ENCODE results near the gene ULBP3. TPM values are rescaled to one million over a fixed set of nuclear protein-coding genes. Genes with fewer than 3 reads are reported as not detected.

ULBP3 gene
- total RNA-seq, 1 donor, result 11.2 TPM

DNA sequence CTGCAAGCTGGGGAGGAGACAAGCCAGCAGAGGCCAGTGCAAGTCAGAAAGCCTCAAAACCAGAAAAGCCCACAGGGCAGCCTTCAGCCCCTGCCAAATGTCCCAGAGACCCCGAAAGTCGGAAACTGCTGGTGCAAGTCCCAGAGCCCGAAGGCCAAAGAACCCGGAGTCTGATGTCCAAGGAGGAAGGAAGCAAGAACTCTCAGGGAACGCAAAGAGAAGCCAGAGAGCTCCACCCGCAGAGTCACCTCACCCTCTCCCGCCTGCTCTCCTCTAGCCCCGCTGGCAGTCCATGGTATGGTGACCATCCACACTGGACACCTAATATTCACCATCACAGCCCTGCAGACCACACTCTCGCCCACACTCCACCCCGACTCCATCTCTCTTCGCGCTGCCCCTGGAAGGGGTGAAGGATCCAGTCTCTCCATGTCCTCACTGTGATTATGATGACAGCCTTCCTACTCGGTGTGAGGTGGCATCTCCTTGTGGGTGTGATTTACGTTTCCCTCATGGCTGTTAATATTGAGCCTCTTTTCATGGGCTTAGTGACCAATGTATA, 10.6 kb downstream of the ULBP3 start:
- Histone ChIP-seq H3K27ac (ENCODE audit: low read depth, low read length) (no peak overlapping the region), H4K20me1 (ENCODE audit: insufficient read depth, low read length) (no peaks in the 10 kb centered on the region), H3K27me3 (ENCODE audit: insufficient read depth, low read length) (peaks cover 31% of the 10 kb centered on the region), H3K4me3 (ENCODE audit: insufficient read depth, low read length) (no peak overlapping the region), H3K79me2 (ENCODE audit: insufficient read depth, low read length) (no peaks in the 10 kb centered on the region), H3K4me1 (ENCODE audit: insufficient read depth, low read length) (no peaks in the 10 kb centered on the region), H2AFZ (ENCODE audit: low read length) (no peak overlapping the region), H3K4me2 (ENCODE audit: insufficient read depth, low read length) (no peak overlapping the region), H3K9me3 (ENCODE audit: low read depth, low read length) (no peaks in the 10 kb centered on the region), H3K36me3 (ENCODE audit: insufficient read depth, low read length) (peaks cover 5% of the 10 kb centered on the region)
- TF ChIP-seq, protein P1, sequence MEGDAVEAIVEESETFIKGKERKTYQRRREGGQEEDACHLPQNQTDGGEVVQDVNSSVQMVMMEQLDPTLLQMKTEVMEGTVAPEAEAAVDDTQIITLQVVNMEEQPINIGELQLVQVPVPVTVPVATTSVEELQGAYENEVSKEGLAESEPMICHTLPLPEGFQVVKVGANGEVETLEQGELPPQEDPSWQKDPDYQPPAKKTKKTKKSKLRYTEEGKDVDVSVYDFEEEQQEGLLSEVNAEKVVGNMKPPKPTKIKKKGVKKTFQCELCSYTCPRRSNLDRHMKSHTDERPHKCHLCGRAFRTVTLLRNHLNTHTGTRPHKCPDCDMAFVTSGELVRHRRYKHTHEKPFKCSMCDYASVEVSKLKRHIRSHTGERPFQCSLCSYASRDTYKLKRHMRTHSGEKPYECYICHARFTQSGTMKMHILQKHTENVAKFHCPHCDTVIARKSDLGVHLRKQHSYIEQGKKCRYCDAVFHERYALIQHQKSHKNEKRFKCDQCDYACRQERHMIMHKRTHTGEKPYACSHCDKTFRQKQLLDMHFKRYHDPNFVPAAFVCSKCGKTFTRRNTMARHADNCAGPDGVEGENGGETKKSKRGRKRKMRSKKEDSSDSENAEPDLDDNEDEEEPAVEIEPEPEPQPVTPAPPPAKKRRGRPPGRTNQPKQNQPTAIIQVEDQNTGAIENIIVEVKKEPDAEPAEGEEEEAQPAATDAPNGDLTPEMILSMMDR (IDR thresholded peaks at IDR 0.05; ENCODE audit: extremely low read depth, low read depth, low read length), result no peak
- no peak for DNase-seq (ENCODE audit: insufficient read length, low spot score, missing footprints)

DNA sequence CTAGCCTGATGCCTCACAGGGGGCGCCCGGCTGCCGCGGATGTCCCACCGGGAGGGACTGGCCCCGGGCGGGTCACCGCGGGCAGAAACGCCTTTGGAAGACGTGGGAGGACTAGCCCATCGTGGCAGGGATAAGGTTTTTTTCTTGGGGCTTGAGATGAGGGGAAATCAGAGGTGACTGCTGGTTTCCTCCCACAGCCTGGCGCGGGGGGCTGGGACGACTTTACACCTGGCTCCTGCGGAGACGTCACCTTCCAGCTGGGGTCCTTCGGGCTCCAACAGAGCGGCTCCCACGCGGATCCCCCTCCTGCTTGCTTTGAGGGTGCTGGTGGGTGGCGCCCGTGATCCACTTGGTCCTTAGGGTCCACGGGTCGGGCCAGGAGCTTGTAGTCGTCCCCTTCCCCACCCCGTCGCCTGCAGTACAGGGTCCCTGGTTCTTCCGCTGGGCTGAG, 11.4 kb downstream of the ULBP3 start:
- Histone ChIP-seq H3K4me2 (ENCODE audit: insufficient read depth, low read length) (no peak overlapping the region), H3K4me3 (ENCODE audit: insufficient read depth, low read length) (no peak overlapping the region), H4K20me1 (ENCODE audit: insufficient read depth, low read length) (no peaks in the 10 kb centered on the region), H3K4me1 (ENCODE audit: insufficient read depth, low read length) (no peaks in the 10 kb centered on the region), H3K27ac (ENCODE audit: low read depth, low read length) (no peak overlapping the region), H3K36me3 (ENCODE audit: insufficient read depth, low read length) (peaks cover 4% of the 10 kb centered on the region), H3K9me3 (ENCODE audit: low read depth, low read length) (no peaks in the 10 kb centered on the region), H3K79me2 (ENCODE audit: insufficient read depth, low read length) (no peaks in the 10 kb centered on the region), H3K27me3 (ENCODE audit: insufficient read depth, low read length) (peaks cover 36% of the 10 kb centered on the region), H2AFZ (ENCODE audit: low read length) (no peak overlapping the region)
- DNase-seq (ENCODE audit: insufficient read length, low spot score, missing footprints), result no peak
- TF ChIP-seq, protein P1 (IDR thresholded peaks at IDR 0.05; ENCODE audit: extremely low read depth, low read depth, low read length), result no peak

DNA sequence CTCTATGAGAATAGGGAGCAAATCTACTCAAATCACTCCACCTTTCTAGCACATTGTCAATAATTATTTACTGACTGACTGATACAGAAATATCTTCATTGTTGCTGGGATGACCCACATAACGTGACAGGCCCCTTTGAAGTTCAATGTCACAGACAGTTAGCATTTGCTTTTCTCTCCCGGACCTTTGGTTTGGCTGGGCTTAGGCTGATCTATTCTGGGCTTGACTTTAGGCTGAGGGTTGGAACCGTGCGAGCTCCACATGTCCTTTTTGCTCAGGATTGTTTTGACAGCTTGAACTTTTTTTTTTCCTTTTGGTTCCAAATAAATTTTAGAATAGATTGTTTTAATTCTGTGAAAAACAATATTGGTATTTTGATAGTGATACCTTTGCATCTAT, 12.0 kb downstream of the ULBP3 start:
- H4K20me1 ChIP-seq (ENCODE audit: insufficient read depth, low read length), result no peaks in the 10 kb centered on the region
- no peaks in the 10 kb centered on the region for H3K9me3 ChIP-seq (ENCODE audit: low read depth, low read length)
- H3K36me3 ChIP-seq (ENCODE audit: insufficient read depth, low read length), result no peaks in the 10 kb centered on the region
- DNase-seq (ENCODE audit: insufficient read length, low spot score, missing footprints), result no peak
- H3K27ac ChIP-seq (ENCODE audit: low read depth, low read length), result no peak overlapping the region
- H3K4me2 ChIP-seq (ENCODE audit: insufficient read depth, low read length), result no peak overlapping the region
- H3K79me2 ChIP-seq (ENCODE audit: insufficient read depth, low read length), result no peaks in the 10 kb centered on the region
- no peaks in the 10 kb centered on the region for H3K4me1 ChIP-seq (ENCODE audit: insufficient read depth, low read length)
- TF ChIP-seq, protein P1 (IDR thresholded peaks at IDR 0.05; ENCODE audit: extremely low read depth, low read depth, low read length), result no peak
- H3K27me3 ChIP-seq (ENCODE audit: insufficient read depth, low read length), result peaks cover 42% of the 10 kb centered on the region
- H3K4me3 ChIP-seq (ENCODE audit: insufficient read depth, low read length), result no peak overlapping the region
- H2AFZ ChIP-seq (ENCODE audit: low read length), result no peak overlapping the region

DNA sequence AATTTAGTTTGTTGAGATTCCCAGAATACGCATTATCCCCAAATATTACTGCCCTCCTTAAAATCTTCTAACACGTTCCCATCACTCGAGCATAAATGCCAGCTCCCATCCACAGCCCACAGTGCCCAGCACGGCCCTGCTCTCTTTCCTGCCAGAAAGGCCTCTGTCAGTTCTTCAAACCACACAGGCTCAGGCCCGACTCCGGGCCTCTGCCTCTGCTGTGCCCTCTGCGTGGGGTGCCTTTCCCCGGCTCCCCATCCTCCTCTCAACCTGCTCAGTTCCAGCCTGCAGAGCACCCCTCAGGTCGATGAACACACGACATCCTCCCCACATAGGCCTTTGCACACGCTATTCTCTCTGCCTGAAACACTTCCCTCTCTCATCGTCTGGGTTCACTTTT, 12.8 kb downstream of the ULBP3 start:
- Histone ChIP-seq H2AFZ (ENCODE audit: low read length) (no peak overlapping the region), H3K4me1 (ENCODE audit: insufficient read depth, low read length) (no peaks in the 10 kb centered on the region), H3K9me3 (ENCODE audit: low read depth, low read length) (no peaks in the 10 kb centered on the region), H3K27me3 (ENCODE audit: insufficient read depth, low read length) (peaks cover 42% of the 10 kb centered on the region), H4K20me1 (ENCODE audit: insufficient read depth, low read length) (no peaks in the 10 kb centered on the region), H3K4me3 (ENCODE audit: insufficient read depth, low read length) (no peak overlapping the region), H3K36me3 (ENCODE audit: insufficient read depth, low read length) (no peaks in the 10 kb centered on the region), H3K27ac (ENCODE audit: low read depth, low read length) (no peak overlapping the region), H3K79me2 (ENCODE audit: insufficient read depth, low read length) (no peaks in the 10 kb centered on the region), H3K4me2 (ENCODE audit: insufficient read depth, low read length) (no peak overlapping the region)
- TF ChIP-seq, protein P1 (IDR thresholded peaks at IDR 0.05; ENCODE audit: extremely low read depth, low read depth, low read length), result no peak
- no peak for DNase-seq (ENCODE audit: insufficient read length, low spot score, missing footprints)
